IPS-20b (cell line): ENCODE measurements around the gene TBX6.

Source experiments
- H3K27ac ChIP-seq: one replicate; pipeline ENCODE4 v1.5.1; 2013; ENCODE audit warnings: low read length
- H3K27me3 ChIP-seq: 2 replicates; pipeline ENCODE4 v1.6.1; 2013; ENCODE audit warnings: mild to moderate bottlenecking, low read length, inconsistent platforms; ENCODE audit not compliant: insufficient read depth
- H3K36me3 ChIP-seq: 2 replicates; pipeline ENCODE4 v1.6.1; 2013; ENCODE audit warnings: low read depth, mild to moderate bottlenecking, inconsistent platforms, low read length, moderate library complexity; ENCODE audit not compliant: insufficient read depth
- H3K4me1 ChIP-seq: 2 replicates; pipeline ENCODE4 v1.6.1; 2013; ENCODE audit warnings: mild to moderate bottlenecking, control low read depth, inconsistent platforms, low read length, moderate library complexity; ENCODE audit not compliant: insufficient read depth
- H3K4me3 ChIP-seq: 2 replicates; pipeline ENCODE4 v1.5.1; 2013; ENCODE audit warnings: mild to moderate bottlenecking, low read length, inconsistent platforms
- H3K9ac ChIP-seq: 2 replicates; pipeline ENCODE4 v1.6.1; 2013; ENCODE audit warnings: low read depth, mild to moderate bottlenecking, inconsistent platforms, low read length, moderate library complexity
- H3K9me3 ChIP-seq: 2 replicates; pipeline ENCODE4 v1.6.1; 2013; ENCODE audit warnings: mild to moderate bottlenecking, low read depth, low read length, inconsistent platforms; ENCODE audit not compliant: insufficient read depth

TBX6 gene

DNA sequence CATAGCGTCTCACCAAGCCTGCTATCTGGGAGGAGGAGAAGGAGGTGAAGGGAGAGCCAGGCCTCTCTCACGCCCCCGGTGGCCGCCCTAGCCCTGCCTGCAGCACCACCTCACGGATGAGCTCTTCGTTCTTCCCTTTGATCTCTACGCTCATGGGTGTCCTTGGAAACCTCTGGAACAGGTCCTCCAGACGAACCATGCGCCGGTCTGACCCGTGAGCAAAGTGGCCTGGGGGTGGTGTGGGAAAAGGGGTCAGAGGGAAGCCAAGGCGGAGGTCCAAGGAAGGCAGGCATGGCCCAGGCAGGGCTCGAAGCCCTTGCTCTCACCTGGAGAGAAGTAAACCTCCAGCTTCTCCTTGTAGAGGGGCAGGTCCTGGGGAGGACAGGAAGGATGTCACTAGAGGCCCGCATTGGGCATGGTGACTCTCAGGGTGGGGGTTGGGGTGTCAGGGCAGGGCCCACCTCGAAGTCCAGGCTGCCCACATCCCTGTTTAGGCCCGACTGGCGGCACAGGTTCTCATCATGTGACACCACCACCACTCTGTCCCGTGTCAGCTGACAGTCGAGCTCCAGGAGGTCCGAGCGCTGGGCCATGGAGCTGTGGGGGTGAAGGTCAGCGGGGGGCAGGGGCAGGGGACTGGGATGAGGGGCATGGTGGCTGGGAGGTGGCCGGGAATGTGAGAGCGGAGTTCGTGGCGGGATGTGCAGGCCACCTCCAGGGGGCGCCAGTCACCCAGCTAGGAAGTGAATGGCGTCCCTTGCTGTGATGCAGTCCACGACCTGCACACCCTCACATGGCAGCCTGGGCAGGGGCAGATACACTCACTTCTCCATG is 20.7 kb upstream of the TBX6 start:
- no peaks in the 10 kb centered on the region for H3K9me3 ChIP-seq
- H3K4me1 ChIP-seq = no peaks in the 10 kb centered on the region
- no peak overlapping the region for H3K4me3 ChIP-seq
- H3K9ac ChIP-seq = no peak overlapping the region
- H3K27ac ChIP-seq = no peak overlapping the region
- peaks cover 13% of the 10 kb centered on the region for H3K36me3 ChIP-seq
- H3K27me3 ChIP-seq = no peaks in the 10 kb centered on the region

DNA sequence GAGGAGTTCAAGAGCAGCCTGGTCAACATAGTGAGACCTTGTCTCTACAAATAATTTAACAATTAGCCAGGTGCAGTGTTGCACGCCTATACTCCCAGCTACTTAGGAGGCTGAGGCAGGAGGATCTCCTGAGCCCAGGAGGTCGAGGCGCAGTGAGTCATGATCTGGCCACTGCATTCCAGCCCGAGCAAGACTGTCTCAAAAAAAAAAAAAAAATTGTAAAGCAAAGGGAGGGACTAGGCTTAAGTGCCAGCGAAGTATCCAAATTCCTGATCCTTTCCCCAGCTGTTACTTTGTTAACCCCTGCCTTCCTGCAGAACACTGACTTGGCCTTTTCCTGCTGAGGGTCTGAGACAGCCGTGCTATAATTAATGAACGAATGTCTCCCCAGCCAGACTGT is 18.9 kb upstream of the TBX6 start:
- H3K9ac ChIP-seq = no peak overlapping the region
- no peaks in the 10 kb centered on the region for H3K27me3 ChIP-seq
- H3K9me3 ChIP-seq = no peaks in the 10 kb centered on the region
- no peaks in the 10 kb centered on the region for H3K4me1 ChIP-seq
- peaks cover 4% of the 10 kb centered on the region; the same call in 1 of the 2 replicates for H3K36me3 ChIP-seq
- no peak overlapping the region for H3K27ac ChIP-seq
- H3K4me3 ChIP-seq = no peak overlapping the region

DNA sequence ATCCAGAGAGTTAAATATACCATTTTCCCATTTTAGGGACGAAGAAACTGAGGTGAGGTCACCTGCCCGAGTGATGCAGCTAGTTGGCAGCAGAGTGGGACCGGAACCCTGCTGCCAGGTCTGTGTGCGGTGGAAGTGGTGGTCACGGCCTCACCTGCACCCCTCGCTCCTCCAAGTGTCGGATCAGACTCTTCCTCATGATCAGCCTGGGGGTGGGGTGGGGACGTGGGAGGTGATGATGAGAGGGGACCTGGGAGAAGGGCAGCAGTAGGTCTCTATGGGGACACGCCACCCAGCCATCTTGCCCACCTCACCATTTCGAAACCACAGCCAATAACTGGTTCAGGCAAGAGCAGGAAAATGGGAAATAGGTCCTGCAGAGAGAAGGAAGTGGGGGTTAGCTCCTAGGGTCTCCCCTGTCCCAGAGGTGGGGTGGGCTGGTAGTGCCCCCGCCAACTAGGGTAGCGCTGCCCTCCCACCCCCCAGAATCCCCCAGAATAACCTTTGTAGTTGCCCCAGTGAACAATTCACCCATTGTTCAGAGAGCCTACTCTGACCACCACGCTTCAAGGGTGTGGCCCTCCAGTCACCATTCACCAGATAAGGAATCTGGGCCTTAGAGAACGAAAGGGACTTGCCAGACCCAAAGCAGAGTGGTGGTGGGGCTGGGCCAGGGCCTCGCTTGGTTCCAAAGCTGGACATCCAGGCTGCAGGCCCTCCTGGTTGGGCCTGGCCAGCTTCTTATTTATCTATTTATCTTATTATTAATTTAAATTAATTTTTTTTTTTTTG is 16.5 kb upstream of the TBX6 start:
- Histone ChIP-seq H3K9me3 (no peaks in the 10 kb centered on the region), H3K4me1 (no peaks in the 10 kb centered on the region), H3K27me3 (no peaks in the 10 kb centered on the region), H3K36me3 (no peaks in the 10 kb centered on the region), H3K27ac (no peak overlapping the region), H3K4me3 (no peak overlapping the region), H3K9ac (no peak overlapping the region)

DNA sequence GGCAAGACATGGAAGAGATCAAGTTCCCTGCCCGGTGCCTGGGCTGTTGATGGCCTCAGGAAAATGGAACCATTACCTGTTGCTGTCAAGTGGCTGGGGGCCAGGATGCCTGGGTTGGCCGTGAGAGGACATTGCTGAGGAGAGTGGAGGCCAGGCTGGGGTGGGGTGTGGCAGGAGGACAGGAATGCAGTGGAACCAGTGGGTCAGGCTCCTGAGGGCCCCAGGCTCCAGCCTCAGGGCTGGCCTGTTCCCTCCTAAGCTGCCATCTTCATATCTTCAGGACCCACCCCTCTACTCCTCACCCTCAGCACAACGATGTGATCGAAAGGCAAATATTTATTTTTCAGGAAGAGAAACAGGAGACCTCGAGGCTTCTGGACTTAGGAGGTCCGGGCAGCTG is 12.8 kb upstream of the TBX6 start:
- H3K27ac ChIP-seq = no peak overlapping the region

GRCh38 chr16:30104090-30104489 is 12.4 kb upstream of the TBX6 start:
- no peaks in the 10 kb centered on the region for H3K9me3 ChIP-seq
- no peak overlapping the region for H3K4me3 ChIP-seq
- no peaks in the 10 kb centered on the region for H3K36me3 ChIP-seq
- no peaks in the 10 kb centered on the region for H3K27me3 ChIP-seq
- no peak overlapping the region for H3K27ac ChIP-seq
- no peaks in the 10 kb centered on the region for H3K4me1 ChIP-seq
- H3K9ac ChIP-seq = no peak overlapping the region

More for the DNA sequence above, 12.8 kb upstream of the TBX6 start:
- Histone ChIP-seq H3K9me3 (no peaks in the 10 kb centered on the region), H3K27me3 (no peaks in the 10 kb centered on the region), H3K9ac (no peak overlapping the region), H3K36me3 (no peaks in the 10 kb centered on the region), H3K4me3 (no peak overlapping the region), H3K4me1 (no peaks in the 10 kb centered on the region)

DNA sequence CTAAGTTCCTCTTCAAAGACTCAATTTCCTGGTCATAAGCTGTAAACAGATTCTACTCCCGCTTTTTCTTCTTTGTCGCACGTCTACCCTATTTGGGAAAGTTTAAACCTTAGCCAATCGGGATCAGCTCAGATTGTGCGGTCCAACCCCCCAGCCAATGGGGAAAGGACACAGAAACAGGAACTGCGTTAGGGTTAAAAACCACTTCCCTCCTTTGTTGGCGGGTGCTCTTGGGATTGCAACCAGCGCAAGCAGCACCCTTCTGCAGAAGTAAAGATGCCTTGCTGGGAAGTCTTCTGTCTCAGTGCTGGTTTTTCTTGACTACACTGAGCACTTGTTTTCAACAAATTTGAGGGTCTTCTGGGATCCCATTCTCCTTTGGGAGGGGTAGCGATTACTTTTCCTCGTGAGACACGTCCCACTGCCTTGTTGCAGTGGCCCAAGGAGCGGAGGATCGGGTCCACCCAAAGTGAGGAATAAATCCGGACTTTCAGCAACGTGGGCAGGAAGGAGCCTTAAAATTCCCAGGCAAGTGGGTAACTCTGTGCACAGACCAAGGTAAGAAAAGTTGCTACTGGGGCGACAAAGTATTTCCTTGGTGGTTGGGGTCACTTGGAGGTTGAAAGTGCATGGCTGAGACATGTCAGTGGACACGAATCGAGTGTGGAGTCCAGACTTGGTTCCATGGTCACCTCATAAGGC is 5.3 kb upstream of the TBX6 start:
- Histone ChIP-seq H3K27ac (peak overlapping the region; percentile 78), H3K9ac (peak overlapping the region; percentile 87; the same call in 1 of the 2 replicates), H3K36me3 (peaks cover 14% of the 10 kb centered on the region), H3K27me3 (no peaks in the 10 kb centered on the region), H3K4me3 (peak overlapping the region; percentile 58), H3K9me3 (peaks cover 22% of the 10 kb centered on the region), H3K4me1 (peaks cover 8% of the 10 kb centered on the region; the same call in 1 of the 2 replicates)

- H3K9ac ChIP-seq = peak within 1 kb of the TSS; percentile 87; the same call in 1 of the 2 replicates
- no peaks in the 10 kb centered on the region for H3K27me3 ChIP-seq
- H3K36me3 ChIP-seq = peaks cover 14% of the 10 kb centered on the region
- peak within 1 kb of the TSS; percentile 65 for H3K4me3 ChIP-seq
- peak within 1 kb of the TSS; percentile 78 for H3K27ac ChIP-seq
- H3K9me3 ChIP-seq = peaks cover 22% of the 10 kb centered on the region
- H3K4me1 ChIP-seq = peaks cover 8% of the 10 kb centered on the region; the same call in 1 of the 2 replicates
Observed at GRCh38 chr16:30096105-30096861, 4.6 kb upstream of the TBX6 start, which contains the start of gene YPEL3. TSS of gene YPEL3 (minus strand) at chr16:30096213. CDS start at chr16:30095482, 731 bp downstream.

DNA sequence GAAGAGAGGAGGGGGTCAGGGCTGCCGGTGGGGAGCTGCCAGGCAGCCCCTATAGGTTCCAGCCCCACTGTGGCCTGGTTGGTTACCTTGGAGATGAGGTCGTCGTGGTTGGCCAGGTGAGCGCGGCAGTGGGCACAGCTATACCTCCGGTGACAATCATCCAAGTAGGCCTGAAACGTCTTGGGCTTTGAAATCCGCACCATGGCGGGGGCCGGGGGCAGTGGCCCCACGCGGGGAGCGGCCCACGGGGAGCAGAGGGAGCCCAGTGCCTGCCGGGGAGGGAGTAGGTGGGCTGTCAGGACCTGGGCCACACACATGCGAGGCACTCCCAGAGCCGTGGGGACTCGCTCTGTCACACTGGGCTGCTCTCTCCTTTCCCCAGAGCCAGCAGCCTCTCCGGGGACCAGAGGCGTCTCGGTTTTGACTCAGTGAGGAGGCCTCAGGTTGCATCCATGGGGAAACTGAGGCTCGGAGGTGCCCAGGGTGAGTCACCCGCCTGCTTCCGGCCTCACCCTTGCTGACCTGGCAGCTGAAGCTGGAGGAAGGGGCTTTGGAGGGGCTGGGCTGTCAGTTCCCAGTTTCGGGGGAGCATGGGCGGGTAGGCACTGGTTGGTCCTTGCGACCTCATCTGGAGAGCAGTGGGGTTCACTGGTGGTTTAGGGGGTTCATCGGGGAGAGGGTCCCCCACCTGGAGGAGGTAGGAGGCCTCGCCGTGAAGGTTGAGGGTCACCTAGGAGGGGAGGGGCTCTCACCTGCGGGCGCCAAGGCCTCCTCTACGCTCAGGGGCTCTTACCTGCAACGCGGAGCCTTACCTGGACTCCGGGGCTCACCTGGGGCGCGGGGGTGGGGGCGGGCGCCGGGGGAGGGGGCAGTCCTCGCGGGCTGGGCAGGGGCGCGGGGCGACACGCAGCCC is 3.7 kb upstream of the TBX6 start:
- H3K27ac ChIP-seq = peak overlapping the region; percentile 70
- H3K9me3 ChIP-seq = peaks cover 22% of the 10 kb centered on the region
- peak overlapping the region; percentile 65 for H3K4me3 ChIP-seq
- H3K27me3 ChIP-seq = no peaks in the 10 kb centered on the region
- H3K36me3 ChIP-seq = peaks cover 14% of the 10 kb centered on the region
- peaks cover 8% of the 10 kb centered on the region; the same call in 1 of the 2 replicates for H3K4me1 ChIP-seq
- H3K9ac ChIP-seq = peak overlapping the region; percentile 79; the same call in 1 of the 2 replicates

DNA sequence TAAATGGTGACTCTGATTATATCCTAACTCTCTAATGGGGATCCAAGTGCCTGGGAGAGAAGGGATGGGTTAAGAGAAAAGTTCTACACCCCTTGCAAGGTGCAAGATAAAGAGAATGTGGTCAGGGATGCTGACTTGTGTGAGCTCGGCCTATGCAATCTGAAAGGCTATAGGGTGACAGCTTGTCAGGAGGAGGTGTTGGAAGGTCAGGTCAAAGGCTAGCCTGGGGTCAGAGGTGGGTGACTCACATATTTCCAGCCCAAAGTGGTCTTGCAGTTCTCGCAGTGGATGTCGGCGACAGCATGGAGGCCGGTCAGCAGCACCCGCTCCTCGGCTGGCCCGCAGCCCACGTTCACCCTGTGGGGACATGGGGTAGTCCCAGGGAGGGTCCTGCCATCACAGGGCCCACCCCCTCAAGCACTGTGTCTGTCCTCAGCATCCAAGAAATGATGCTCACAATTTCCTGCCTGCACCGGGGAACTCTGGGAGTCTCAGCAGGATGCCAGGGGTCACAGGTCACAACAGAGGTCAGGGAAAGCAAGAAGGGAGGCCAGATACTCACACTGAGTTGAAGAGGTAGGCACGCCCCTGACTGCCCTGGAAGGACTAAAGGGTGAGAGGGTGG is 2.9 kb upstream of the TBX6 start:
- no peak overlapping the region for H3K27ac ChIP-seq
- H3K4me1 ChIP-seq = peaks cover 8% of the 10 kb centered on the region; the same call in 1 of the 2 replicates
- H3K4me3 ChIP-seq = peak overlapping the region; percentile 65; the same call in 1 of the 2 replicates

More for the DNA sequence above, 2.9 kb upstream of the TBX6 start:
- H3K36me3 ChIP-seq = peaks cover 14% of the 10 kb centered on the region
- H3K9me3 ChIP-seq = peaks cover 22% of the 10 kb centered on the region
- no peak overlapping the region for H3K9ac ChIP-seq
- H3K27me3 ChIP-seq = no peaks in the 10 kb centered on the region
